ENCODE data around the gene FLNB. TPM values are rescaled to one million over a fixed set of nuclear protein-coding genes. Genes with fewer than 3 reads are reported as not detected.

Gene FLNB
- total and polyA plus RNA-seq, 2 of the 4 experiments (the other 2 are of a cell fraction): 78.0 to 136 TPM

- Histone ChIP-seq H3K23ac (ENCODE audit: low read depth, low read length) (no peak overlapping the region), H4K91ac (ENCODE audit: insufficient read depth, low read depth, low read length) (no peak overlapping the region), H3K4me3 (ENCODE audit: insufficient read depth, low read depth, low read length) (no peak overlapping the region), H2BK15ac (ENCODE audit: low read depth, low read length) (no peak overlapping the region), H3K18ac (ENCODE audit: low read depth, low read length) (no peak overlapping the region), H2AK5ac (ENCODE audit: low read depth, low read length) (no peak overlapping the region), H4K5ac (ENCODE audit: low read depth, low read length) (no peak overlapping the region), H2BK5ac (ENCODE audit: low read depth, low read length, poor library complexity, severe bottlenecking) (no peak overlapping the region), H3K36me3 (ENCODE audit: control insufficient read depth, insufficient read depth, low read length) (peaks cover 50% of the 10 kb centered on the region), H3K14ac (replicated peaks; ENCODE audit: low read depth, low read length) (no peak overlapping the region), H3K9me1 (ENCODE audit: insufficient read depth, low read length) (peaks cover 18% of the 10 kb centered on the region; the same call in 1 of the 2 replicates), H3K27ac (ENCODE audit: insufficient read depth, low read length) (no peak overlapping the region), H3K4ac (ENCODE audit: low read depth, low read length) (no peak overlapping the region), H2AFZ (replicated peaks; ENCODE audit: low read length, poor library complexity) (no peak overlapping the region), H2BK120ac (ENCODE audit: low read depth, low read length) (no peak overlapping the region), H2BK20ac (ENCODE audit: low read depth, low read length) (no peak overlapping the region), H3K27me3 (ENCODE audit: control insufficient read depth, insufficient read depth, low read length) (no peaks in the 10 kb centered on the region), H4K8ac (ENCODE audit: low read depth in 2 of 2, low read length in 2 of 2) (no peak overlapping the region), H3K4me1 (ENCODE audit: control insufficient read depth, insufficient read depth, low read length) (peaks cover 11% of the 10 kb centered on the region), H3K9me3 (ENCODE audit: control insufficient read depth, insufficient read depth, low read length) (no peaks in the 10 kb centered on the region), H3K9ac (ENCODE audit: low read depth, low read length) (no peak overlapping the region), H3K4me2 (ENCODE audit: low read depth, low read length) (no peak overlapping the region), H2AK9ac (replicated peaks; ENCODE audit: low read depth, low read length, poor library complexity) (no peak overlapping the region), H3K79me1 (ENCODE audit: low read depth in 1 of 2, low read length in 2 of 2) (peaks cover 6 to 36% of the 10 kb centered on the region in 2 experiments), H4K20me1 (ENCODE audit: insufficient read depth, low read length) (peaks cover 16% of the 10 kb centered on the region), H3K56ac (ENCODE audit: extremely low read depth, insufficient read depth, low read length) (no peak overlapping the region)
- dilution Hi-C loops (cut with HindIII; ENCODE audit: low sequenced_read_pairs, unreplicated experiment): no loop called here
- in situ Hi-C loops (cut with MboI; ENCODE audit: low sequenced_read_pairs): no loop called here
- intact Hi-C loops (cut with micrococcal nuclease): no loop called here
- WGBS, 2 experiments (ENCODE audit: extremely low coverage in 2 of 2, insufficient read length in 1 of 2): 90% methylated on average over 3 of the region's 9 CpGs; no CpG with 5 or more reads in 1 of the 2 experiments
- DNase-seq (no peak), ATAC-seq (ENCODE audit: low read depth) (no peak)
- POLR2A ChIA-PET (ENCODE audit: unreplicated experiment): no interaction called here
- BruUV-seq (replicated peaks): no TSS peak
- TF ChIP-seq RFX5 (IDR thresholded peaks at IDR 0.05; ENCODE audit: low read depth, low read length) (no peak), FOS (IDR thresholded peaks at IDR 0.05; ENCODE audit: low read depth, low read length) (no peak), CTCF (conservative IDR thresholded peaks at IDR 0.05; ENCODE audit: low read depth, low read length) (no peak), CEBPB (IDR thresholded peaks at IDR 0.05; ENCODE audit: low read depth, low read length) (no peak), CHD1 (IDR thresholded peaks at IDR 0.05; ENCODE audit: low read depth, low read length) (no peak), MXI1 (IDR thresholded peaks at IDR 0.05; ENCODE audit: borderline replicate concordance, low read depth, low read length) (no peak), MAFK (IDR thresholded peaks at IDR 0.05; ENCODE audit: low read depth, low read length) (no peak), BHLHE40 (IDR thresholded peaks at IDR 0.05; ENCODE audit: low read depth, low read length) (no peak), RCOR1 (IDR thresholded peaks at IDR 0.05; ENCODE audit: insufficient replicate concordance, low read length) (no peak), NFE2L2 (IDR thresholded peaks at IDR 0.05; ENCODE audit: low read depth, low read length) (no peak), RAD21 (IDR thresholded peaks at IDR 0.05; ENCODE audit: low read length) (no peak), SMC3 (IDR thresholded peaks at IDR 0.05; ENCODE audit: low read depth, low read length) (no peak), MAZ (IDR thresholded peaks at IDR 0.05; ENCODE audit: borderline replicate concordance, low read depth, low read length) (no peak)
- TF ChIP-seq, protein P1, sequence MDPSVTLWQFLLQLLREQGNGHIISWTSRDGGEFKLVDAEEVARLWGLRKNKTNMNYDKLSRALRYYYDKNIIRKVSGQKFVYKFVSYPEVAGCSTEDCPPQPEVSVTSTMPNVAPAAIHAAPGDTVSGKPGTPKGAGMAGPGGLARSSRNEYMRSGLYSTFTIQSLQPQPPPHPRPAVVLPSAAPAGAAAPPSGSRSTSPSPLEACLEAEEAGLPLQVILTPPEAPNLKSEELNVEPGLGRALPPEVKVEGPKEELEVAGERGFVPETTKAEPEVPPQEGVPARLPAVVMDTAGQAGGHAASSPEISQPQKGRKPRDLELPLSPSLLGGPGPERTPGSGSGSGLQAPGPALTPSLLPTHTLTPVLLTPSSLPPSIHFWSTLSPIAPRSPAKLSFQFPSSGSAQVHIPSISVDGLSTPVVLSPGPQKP (IDR thresholded peaks at IDR 0.05; ENCODE audit: borderline replicate concordance, low read depth, low read length): no peak
- CTCF ChIA-PET: no interaction called here
Measured at GRCh38 chr3:58169371-58169770, 161.1 kb downstream of the FLNB start.
